Hepatocyte (in vitro differentiated cells): ENCODE measurements around the gene CCDC47. TPM values are rescaled to one million over a fixed set of nuclear protein-coding genes. Genes with fewer than 3 reads are reported as not detected.

Experiments used
- DNase-seq: peaks from one replicate; pipeline ENCODE4 v3.0.0-alpha.2; 2016; ENCODE audit warnings: low spot score
- H2AFZ ChIP-seq: fragments of 200-600 bp; sonication (generic); 2 replicates; pipeline ENCODE4 v1.6.0; 2016; ENCODE audit warnings: antibody characterized with exemption, mild to moderate bottlenecking
- H3K27ac ChIP-seq: fragments of 200-600 bp; sonication (generic); 2 replicates; pipeline ENCODE4 v1.5.1; 2016; ENCODE audit warnings: mild to moderate bottlenecking
- H3K27me3 ChIP-seq: fragments of 200-600 bp; sonication (generic); 2 replicates; pipeline ENCODE4 v1.6.1; 2016
- H3K36me3 ChIP-seq: fragments of 200-600 bp; sonication (generic); replicated peaks from 2 replicates; pipeline ENCODE4 v1.5.1; 2016; ENCODE audit warnings: low read depth; ENCODE audit not compliant: insufficient read depth
- H3K4me1 ChIP-seq: fragments of 200-600 bp; sonication (generic); 2 replicates; pipeline ENCODE4 v1.5.1; 2016; ENCODE audit warnings: mild to moderate bottlenecking, moderate library complexity; ENCODE audit not compliant: insufficient read depth
- H3K4me2 ChIP-seq: fragments of 200-600 bp; sonication (generic); 2 replicates; pipeline ENCODE4 v1.6.0; 2016
- H3K4me3 ChIP-seq: fragments of 200-600 bp; sonication (generic); 2 replicates; pipeline ENCODE4 v1.5.1; 2016; ENCODE audit warnings: mild to moderate bottlenecking
- H3K79me2 ChIP-seq: fragments of 200-600 bp; sonication (generic); 2 replicates; pipeline ENCODE4 v1.6.0; 2017; ENCODE audit warnings: mild to moderate bottlenecking
- H3K9me2 ChIP-seq: fragments of 200-600 bp; sonication (generic); replicated peaks from 2 replicates; pipeline ENCODE4 v1.6.0; 2017; ENCODE audit warnings: mild to moderate bottlenecking; ENCODE audit not compliant: insufficient read depth
- H3K9me3 ChIP-seq: fragments of 200-600 bp; sonication (generic); 2 replicates; pipeline ENCODE4 v1.5.1; 2016; ENCODE audit warnings: low read depth, mild to moderate bottlenecking
- H4K20me1 ChIP-seq: fragments of 200-600 bp; sonication (generic); 2 replicates; pipeline ENCODE4 v1.6.0; 2016; ENCODE audit warnings: mild to moderate bottlenecking; ENCODE audit not compliant: insufficient read depth, poor library complexity, severe bottlenecking
- CTCF ChIP-seq: fragments of 200-600 bp; sonication (generic); IDR thresholded peaks from 2 replicates; pipeline ENCODE4 v1.5.1; 2016; ENCODE audit warnings: antibody characterized with exemption, mild to moderate bottlenecking; ENCODE audit not compliant: poor library complexity
- EZH2 ChIP-seq: fragments of 200-600 bp; sonication (generic); IDR thresholded peaks from 2 replicates; pipeline ENCODE4 v1.6.1; 2016; ENCODE audit warnings: antibody characterized with exemption, mild to moderate bottlenecking, borderline replicate concordance
- EZH2phosphoT487 ChIP-seq: fragments of 200-600 bp; sonication (generic); IDR thresholded peaks from one replicate; pipeline ENCODE4 v1.6.1; 2018; ENCODE audit warnings: antibody characterized with exemption, mild to moderate bottlenecking, low read depth, moderate library complexity; ENCODE audit not compliant: unreplicated experiment, severe bottlenecking
- WGBS: methylation state at CpG from one replicate; pipeline ENCODE4 v1.1.6; 2016; ENCODE audit warnings: low lambda C conversion rate; ENCODE audit errors: missing lambda C conversion rate; 5-methylcytosine and 5-hydroxymethylcytosine counted together
- polyA plus RNA-seq: library from polyadenylated mRNA; unstranded; fragments of >200 nt; fragmentation: Nextera tagmentation; extraction: Ambion mirVana; gene quantifications from 2 replicates; pipeline ENCODE4 v1.2.1, GENCODE V29; 2016
- total RNA-seq: library from RNA; depleted of rRNA; stranded (reverse); fragments of >200 nt; gene quantifications from 2 replicates; pipeline ENCODE4 v1.2.3, GENCODE V29; 2014

CCDC47 gene
- total and polyA plus RNA-seq, 2 experiments from 2014 or later = 77.8 to 82.7 TPM

- H3K4me1 ChIP-seq = peaks cover 6% of the 10 kb centered on the region
- no peak overlapping the region for H3K27ac ChIP-seq
- TF ChIP-seq EZH2 (no peak), EZH2phosphoT487 (no peak), CTCF (no peak)
- no peak overlapping the region for H3K4me2 ChIP-seq
- WGBS = 93% methylated on average over 10 of the region's 10 CpGs
- H3K4me3 ChIP-seq = no peak overlapping the region
- no peak for DNase-seq
- H3K36me3 ChIP-seq = no peaks in the 10 kb centered on the region
- H3K79me2 ChIP-seq = peaks cover 20% of the 10 kb centered on the region
- H3K9me3 ChIP-seq = no peaks in the 10 kb centered on the region
- H2AFZ ChIP-seq = no peak overlapping the region
- H3K27me3 ChIP-seq = no peaks in the 10 kb centered on the region
- H4K20me1 ChIP-seq = no peaks in the 10 kb centered on the region
- no peaks in the 10 kb centered on the region for H3K9me2 ChIP-seq
Measured at GRCh38 chr17:63820963-63821561, 47.7 kb upstream of the CCDC47 start.

DNA sequence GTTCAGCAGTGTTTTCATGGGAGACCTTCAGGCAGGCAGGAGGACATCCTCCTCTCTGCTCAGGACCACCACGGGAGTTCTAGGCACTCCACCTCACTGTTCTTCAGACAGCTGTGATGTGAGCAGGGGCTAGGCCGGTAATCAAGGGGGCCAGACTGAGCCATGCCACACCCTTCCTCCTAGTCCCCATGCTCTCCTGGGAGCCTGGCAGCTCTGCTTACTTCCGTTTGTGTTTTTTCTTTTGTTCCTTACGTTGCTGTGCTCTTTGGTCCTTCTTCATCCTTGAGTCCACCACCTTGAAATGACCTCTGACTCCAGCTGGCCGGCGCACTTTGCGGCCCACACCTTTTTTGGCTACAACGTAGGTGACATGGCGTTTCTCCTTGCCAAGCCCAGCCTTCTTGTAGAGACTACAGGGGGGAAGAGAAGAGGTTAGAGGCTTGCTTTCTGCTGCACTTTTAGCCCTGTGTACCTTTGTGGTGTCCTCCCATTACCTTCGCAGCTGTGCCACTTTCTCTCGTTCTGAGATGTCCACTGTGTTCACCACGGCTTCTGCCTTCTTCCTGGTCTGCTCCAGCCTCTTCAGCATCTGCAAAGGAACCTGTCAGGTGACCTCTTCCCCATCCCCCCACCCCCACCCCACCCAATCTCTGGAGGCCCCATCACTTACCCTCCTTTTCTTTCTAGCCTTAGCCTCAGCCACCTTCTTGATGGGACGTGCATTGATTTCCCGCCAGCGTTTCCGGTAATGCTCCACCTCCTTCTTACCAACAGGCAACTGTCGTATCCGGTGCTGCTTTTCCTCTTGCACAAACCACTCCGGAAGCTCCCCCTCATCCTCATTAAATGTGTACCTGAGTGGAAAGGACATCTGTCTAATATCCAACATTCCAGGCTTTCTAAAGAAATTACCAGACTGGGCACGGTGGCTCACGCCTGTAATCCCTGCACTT is 46.5 kb upstream of the CCDC47 start:
- no peak for DNase-seq
- Histone ChIP-seq H3K36me3 (no peaks in the 10 kb centered on the region), H3K9me2 (no peaks in the 10 kb centered on the region), H3K4me3 (no peak overlapping the region), H3K4me2 (no peak overlapping the region), H2AFZ (no peak overlapping the region), H3K27ac (no peak overlapping the region), H3K9me3 (no peaks in the 10 kb centered on the region), H3K79me2 (peaks cover 8% of the 10 kb centered on the region), H4K20me1 (no peaks in the 10 kb centered on the region), H3K4me1 (no peaks in the 10 kb centered on the region), H3K27me3 (no peaks in the 10 kb centered on the region)
- TF ChIP-seq CTCF = no peak
- TF ChIP-seq EZH2phosphoT487 = no peak
- TF ChIP-seq EZH2 = no peak
- WGBS = 91% methylated on average over 21 of the region's 21 CpGs

- H3K4me2 ChIP-seq = no peak overlapping the region
- TF ChIP-seq EZH2 (no peak), EZH2phosphoT487 (no peak), CTCF (no peak)
- no peaks in the 10 kb centered on the region for H3K9me2 ChIP-seq
- peaks cover 2% of the 10 kb centered on the region for H3K79me2 ChIP-seq
- H3K27ac ChIP-seq = no peak overlapping the region
- no peaks in the 10 kb centered on the region for H3K36me3 ChIP-seq
- no peaks in the 10 kb centered on the region for H4K20me1 ChIP-seq
- no peak for DNase-seq
- H3K27me3 ChIP-seq = no peaks in the 10 kb centered on the region
- no peak overlapping the region for H2AFZ ChIP-seq
- H3K4me1 ChIP-seq = no peaks in the 10 kb centered on the region
- H3K4me3 ChIP-seq = no peak overlapping the region
- 75% methylated on average over 6 of the region's 6 CpGs for WGBS
- H3K9me3 ChIP-seq = no peaks in the 10 kb centered on the region
Measured at GRCh38 chr17:63819131-63819530, 45.7 kb upstream of the CCDC47 start.
